Measurements from ENCODE around the gene TMEM52.
"Not testable (repeated sequence)": the region's sequence is repeated elsewhere in the genome, so short reads cannot be mapped to it uniquely, and the experiment has no call there.

TMEM52 gene

DNA sequence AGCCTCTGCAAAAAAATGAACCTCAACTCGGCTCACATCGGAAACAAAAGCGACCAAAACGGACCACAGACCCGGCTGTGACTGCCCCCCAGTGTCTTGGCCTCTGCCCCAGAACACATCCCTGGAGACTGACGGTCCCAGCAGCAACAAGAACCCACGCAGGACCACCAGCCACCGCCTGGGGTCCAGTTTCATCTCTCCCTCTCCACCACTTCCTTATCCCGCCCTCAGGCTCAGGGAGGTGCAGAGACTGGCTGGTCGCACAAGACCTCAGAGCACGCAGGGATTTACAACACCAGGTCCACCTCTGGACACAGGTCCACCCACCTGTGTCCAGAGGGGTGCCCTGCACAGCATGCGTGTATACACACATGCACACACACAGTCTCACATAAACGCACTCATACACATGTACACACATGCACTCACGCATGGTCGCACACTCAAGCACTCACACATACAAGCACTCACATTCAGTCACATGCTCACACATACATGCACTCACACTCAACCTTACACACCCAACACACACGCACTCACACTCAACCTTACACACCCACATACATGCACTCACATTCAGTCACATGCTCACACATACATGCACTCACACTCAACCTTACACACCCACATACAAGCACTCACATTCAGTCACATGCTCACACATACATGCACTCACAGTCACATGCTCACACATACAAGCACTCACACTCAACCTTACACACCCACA, 18.6 kb upstream of the TMEM52 start:
- Histone ChIP-seq H3K4me1 (ENCODE audit: insufficient read depth, low read length) (no peaks in the 10 kb centered on the region), H3K9me3 (ENCODE audit: insufficient read depth, low read length, severe bottlenecking) (peaks cover 10% of the 10 kb centered on the region), H3K27ac (ENCODE audit: low read length) (no peak overlapping the region), H3K36me3 (ENCODE audit: insufficient read depth, low read length) (no peaks in the 10 kb centered on the region), H3K9ac (ENCODE audit: low read depth, low read length) (no peak overlapping the region), H3K27me3 (ENCODE audit: insufficient read depth, low read length, poor library complexity) (no peaks in the 10 kb centered on the region), H3K4me2 (ENCODE audit: insufficient read depth, low read length) (no peak overlapping the region), H3K79me2 (ENCODE audit: insufficient read depth, low read length) (no peaks in the 10 kb centered on the region), H2AFZ (ENCODE audit: low read depth, low read length) (no peak overlapping the region), H4K20me1 (ENCODE audit: insufficient read depth, low read length) (no peaks in the 10 kb centered on the region; the same call in 1 of the 2 replicates), H3K4me3 (ENCODE audit: low read depth in 1 of 2, low read length in 2 of 2) (no peak overlapping the region)
- DNase-seq = no peak
- ATAC-seq (ENCODE audit: insufficient read depth, low read depth) = no peak
- TF ChIP-seq EZH2 (IDR thresholded peaks at IDR 0.05; ENCODE audit: borderline replicate concordance, low read depth, low read length, severe bottlenecking) = no peak
- TF ChIP-seq, protein P1, sequence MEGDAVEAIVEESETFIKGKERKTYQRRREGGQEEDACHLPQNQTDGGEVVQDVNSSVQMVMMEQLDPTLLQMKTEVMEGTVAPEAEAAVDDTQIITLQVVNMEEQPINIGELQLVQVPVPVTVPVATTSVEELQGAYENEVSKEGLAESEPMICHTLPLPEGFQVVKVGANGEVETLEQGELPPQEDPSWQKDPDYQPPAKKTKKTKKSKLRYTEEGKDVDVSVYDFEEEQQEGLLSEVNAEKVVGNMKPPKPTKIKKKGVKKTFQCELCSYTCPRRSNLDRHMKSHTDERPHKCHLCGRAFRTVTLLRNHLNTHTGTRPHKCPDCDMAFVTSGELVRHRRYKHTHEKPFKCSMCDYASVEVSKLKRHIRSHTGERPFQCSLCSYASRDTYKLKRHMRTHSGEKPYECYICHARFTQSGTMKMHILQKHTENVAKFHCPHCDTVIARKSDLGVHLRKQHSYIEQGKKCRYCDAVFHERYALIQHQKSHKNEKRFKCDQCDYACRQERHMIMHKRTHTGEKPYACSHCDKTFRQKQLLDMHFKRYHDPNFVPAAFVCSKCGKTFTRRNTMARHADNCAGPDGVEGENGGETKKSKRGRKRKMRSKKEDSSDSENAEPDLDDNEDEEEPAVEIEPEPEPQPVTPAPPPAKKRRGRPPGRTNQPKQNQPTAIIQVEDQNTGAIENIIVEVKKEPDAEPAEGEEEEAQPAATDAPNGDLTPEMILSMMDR (IDR thresholded peaks at IDR 0.05; ENCODE audit: borderline replicate concordance, extremely low read depth, low read length, poor library complexity, severe bottlenecking) = no peak

DNA sequence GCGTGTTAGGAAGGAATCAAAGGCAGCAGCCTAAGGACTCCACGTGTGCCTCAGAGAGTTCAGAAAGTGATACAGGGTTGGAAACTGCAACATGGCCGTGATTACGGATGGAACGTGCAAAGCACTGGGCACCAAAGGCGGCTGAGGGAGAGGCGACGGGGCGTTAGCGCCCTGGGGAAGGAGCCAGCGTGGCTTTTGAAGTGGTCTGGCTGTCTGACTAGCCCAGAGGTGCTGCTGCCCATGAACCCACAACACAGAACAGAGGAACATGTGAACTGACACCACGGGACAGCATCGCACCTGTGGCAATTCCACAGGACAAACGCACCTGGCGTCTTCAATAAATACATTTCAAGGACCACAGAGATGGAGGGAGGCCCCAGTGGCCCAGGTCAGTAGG, 18.0 kb upstream of the TMEM52 start:
- Histone ChIP-seq H3K4me2 (ENCODE audit: insufficient read depth, low read length) (no peak overlapping the region), H3K36me3 (ENCODE audit: insufficient read depth, low read length) (no peaks in the 10 kb centered on the region), H3K27ac (ENCODE audit: low read length) (no peak overlapping the region), H2AFZ (ENCODE audit: low read depth, low read length) (no peak overlapping the region), H3K27me3 (ENCODE audit: insufficient read depth, low read length, poor library complexity) (no peaks in the 10 kb centered on the region), H3K4me3 (ENCODE audit: low read depth in 1 of 2, low read length in 2 of 2) (no peak overlapping the region), H3K9me3 (ENCODE audit: insufficient read depth, low read length, severe bottlenecking) (peaks cover 10% of the 10 kb centered on the region), H4K20me1 (ENCODE audit: insufficient read depth, low read length) (no peaks in the 10 kb centered on the region; the same call in 1 of the 2 replicates), H3K79me2 (ENCODE audit: insufficient read depth, low read length) (no peaks in the 10 kb centered on the region), H3K4me1 (ENCODE audit: insufficient read depth, low read length) (no peaks in the 10 kb centered on the region), H3K9ac (ENCODE audit: low read depth, low read length) (no peak overlapping the region)
- DNase-seq (no peak), ATAC-seq (ENCODE audit: insufficient read depth, low read depth) (no peak)
- no peak for TF ChIP-seq EZH2 (IDR thresholded peaks at IDR 0.05; ENCODE audit: borderline replicate concordance, low read depth, low read length, severe bottlenecking)
- TF ChIP-seq, protein P1 (IDR thresholded peaks at IDR 0.05; ENCODE audit: borderline replicate concordance, extremely low read depth, low read length, poor library complexity, severe bottlenecking) = no peak

DNA sequence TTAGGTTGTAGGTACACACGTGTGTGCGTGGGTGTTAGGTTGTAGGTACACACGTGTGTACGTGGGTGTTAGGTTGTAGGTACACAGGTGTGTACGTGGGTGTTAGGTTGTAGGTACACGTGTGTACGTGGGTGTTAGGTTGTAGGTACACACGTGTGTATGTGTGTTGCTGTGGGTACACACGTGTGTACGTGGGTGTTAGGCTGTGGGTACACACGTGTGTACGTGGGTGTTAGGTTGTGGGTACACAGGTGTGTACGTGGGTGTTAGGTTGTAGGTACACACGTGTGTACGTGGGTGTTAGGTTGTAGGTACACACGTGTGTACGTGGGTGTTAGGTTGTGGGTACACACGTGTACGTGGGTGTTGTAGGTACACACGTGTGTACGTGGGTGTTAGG, 15.8 kb upstream of the TMEM52 start:
- not testable (repeated sequence) for H3K4me1 ChIP-seq (ENCODE audit: insufficient read depth, low read length); H3K4me3 ChIP-seq (ENCODE audit: low read depth in 1 of 2, low read length in 2 of 2); H3K9me3 ChIP-seq (ENCODE audit: insufficient read depth, low read length, severe bottlenecking); H3K79me2 ChIP-seq (ENCODE audit: insufficient read depth, low read length); H4K20me1 ChIP-seq (ENCODE audit: insufficient read depth, low read length); H3K36me3 ChIP-seq (ENCODE audit: insufficient read depth, low read length); H3K27me3 ChIP-seq (ENCODE audit: insufficient read depth, low read length, poor library complexity); H3K27ac ChIP-seq (ENCODE audit: low read length); H3K9ac ChIP-seq (ENCODE audit: low read depth, low read length); H2AFZ ChIP-seq (ENCODE audit: low read depth, low read length); H3K4me2 ChIP-seq (ENCODE audit: insufficient read depth, low read length); ATAC-seq (ENCODE audit: insufficient read depth, low read depth); DNase-seq

DNA sequence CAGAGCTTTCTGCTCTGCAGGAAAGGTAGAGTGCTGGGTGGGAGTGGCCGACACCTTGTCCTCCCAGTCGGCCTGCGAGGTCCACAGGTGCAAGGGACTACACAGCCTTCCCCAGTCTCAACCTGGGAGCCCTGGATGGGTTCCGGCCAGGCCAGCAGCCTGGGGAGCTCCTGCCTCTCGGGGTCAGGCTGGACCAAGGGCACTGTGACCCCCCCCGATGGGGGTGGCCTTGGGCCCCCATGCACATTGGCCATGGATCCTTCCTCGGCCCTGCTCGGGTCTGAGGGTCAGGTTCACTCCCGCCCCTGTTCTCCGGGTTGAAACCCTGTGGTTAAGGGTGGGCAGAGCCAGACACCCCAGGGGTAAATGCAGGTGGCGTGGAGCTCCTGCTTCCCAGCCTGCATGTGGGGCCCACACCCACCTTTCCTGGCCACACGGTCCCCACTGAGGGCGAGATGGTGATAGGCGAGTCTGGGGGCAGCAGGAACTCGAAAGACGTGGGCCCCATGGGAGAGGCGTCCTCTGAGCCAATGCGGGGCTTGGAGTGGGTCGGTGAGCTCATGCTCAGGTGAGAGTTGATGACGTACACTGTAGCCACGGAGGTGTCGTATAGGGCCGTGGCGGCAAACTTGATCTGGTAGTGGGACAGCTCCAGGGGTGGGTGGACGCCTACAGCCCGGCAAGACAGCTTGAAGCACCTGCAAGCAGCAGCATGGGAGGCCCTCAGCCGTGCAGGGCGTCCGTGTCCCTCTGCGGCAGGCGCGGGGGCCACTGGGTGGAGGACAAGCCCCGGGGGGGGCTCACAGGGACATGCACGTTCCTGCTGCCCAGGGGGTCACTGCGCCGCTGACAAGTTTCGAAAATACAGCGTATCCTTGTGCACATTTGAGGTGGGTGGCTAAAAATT, 10.8 kb upstream of the TMEM52 start:
- no peak for TF ChIP-seq EZH2 (IDR thresholded peaks at IDR 0.05; ENCODE audit: borderline replicate concordance, low read depth, low read length, severe bottlenecking)
- TF ChIP-seq, protein P1 (IDR thresholded peaks at IDR 0.05; ENCODE audit: borderline replicate concordance, extremely low read depth, low read length, poor library complexity, severe bottlenecking) = no peak
- no peaks in the 10 kb centered on the region for H3K4me1 ChIP-seq (ENCODE audit: insufficient read depth, low read length)
- H3K79me2 ChIP-seq (ENCODE audit: insufficient read depth, low read length) = no peaks in the 10 kb centered on the region

More for the DNA sequence above, 10.8 kb upstream of the TMEM52 start:
- no peak overlapping the region for H3K27ac ChIP-seq (ENCODE audit: low read length)
- DNase-seq = no peak
- no peak overlapping the region for H2AFZ ChIP-seq (ENCODE audit: low read depth, low read length)
- no peak overlapping the region for H3K4me2 ChIP-seq (ENCODE audit: insufficient read depth, low read length)
- H3K4me3 ChIP-seq (ENCODE audit: low read depth in 1 of 2, low read length in 2 of 2) = no peak overlapping the region
- ATAC-seq (ENCODE audit: insufficient read depth, low read depth) = no peak
- H3K9me3 ChIP-seq (ENCODE audit: insufficient read depth, low read length, severe bottlenecking) = peaks cover 9% of the 10 kb centered on the region
- no peaks in the 10 kb centered on the region; the same call in 1 of the 2 replicates for H4K20me1 ChIP-seq (ENCODE audit: insufficient read depth, low read length)
- no peak overlapping the region for H3K9ac ChIP-seq (ENCODE audit: low read depth, low read length)
- H3K36me3 ChIP-seq (ENCODE audit: insufficient read depth, low read length) = no peaks in the 10 kb centered on the region
- no peaks in the 10 kb centered on the region for H3K27me3 ChIP-seq (ENCODE audit: insufficient read depth, low read length, poor library complexity)

Data from DND-41 (cell line).